Measurements from ENCODE around the gene ZC3H11A.
"Not testable (repeated sequence)": the region's sequence is repeated elsewhere in the genome, so short reads cannot be mapped to it uniquely, and the experiment has no call there.

The ZC3H11A gene

DNA sequence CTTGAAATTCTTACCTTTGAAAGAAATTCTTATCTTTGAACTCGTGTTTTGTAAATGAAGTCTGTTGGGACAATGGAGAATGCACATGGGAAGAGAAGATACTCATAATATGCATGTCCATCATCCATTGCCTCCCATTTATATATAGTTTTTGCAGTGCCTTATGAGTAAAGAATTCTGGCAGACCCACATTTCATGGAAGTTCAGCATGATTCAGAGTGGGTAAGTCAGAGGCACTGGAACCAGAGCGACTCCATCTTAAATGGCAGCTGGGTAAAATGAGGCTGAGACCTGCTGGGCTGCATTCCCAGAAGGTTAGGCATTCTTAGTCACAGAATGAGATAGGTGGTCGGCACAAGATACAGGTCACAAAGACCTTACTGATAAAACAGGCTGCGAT is 16.6 kb upstream of the ZC3H11A start:
- ChIA-PET CTCF (no interaction called here), POLR2A (no interaction called here)
- TF ChIP-seq, protein P1, sequence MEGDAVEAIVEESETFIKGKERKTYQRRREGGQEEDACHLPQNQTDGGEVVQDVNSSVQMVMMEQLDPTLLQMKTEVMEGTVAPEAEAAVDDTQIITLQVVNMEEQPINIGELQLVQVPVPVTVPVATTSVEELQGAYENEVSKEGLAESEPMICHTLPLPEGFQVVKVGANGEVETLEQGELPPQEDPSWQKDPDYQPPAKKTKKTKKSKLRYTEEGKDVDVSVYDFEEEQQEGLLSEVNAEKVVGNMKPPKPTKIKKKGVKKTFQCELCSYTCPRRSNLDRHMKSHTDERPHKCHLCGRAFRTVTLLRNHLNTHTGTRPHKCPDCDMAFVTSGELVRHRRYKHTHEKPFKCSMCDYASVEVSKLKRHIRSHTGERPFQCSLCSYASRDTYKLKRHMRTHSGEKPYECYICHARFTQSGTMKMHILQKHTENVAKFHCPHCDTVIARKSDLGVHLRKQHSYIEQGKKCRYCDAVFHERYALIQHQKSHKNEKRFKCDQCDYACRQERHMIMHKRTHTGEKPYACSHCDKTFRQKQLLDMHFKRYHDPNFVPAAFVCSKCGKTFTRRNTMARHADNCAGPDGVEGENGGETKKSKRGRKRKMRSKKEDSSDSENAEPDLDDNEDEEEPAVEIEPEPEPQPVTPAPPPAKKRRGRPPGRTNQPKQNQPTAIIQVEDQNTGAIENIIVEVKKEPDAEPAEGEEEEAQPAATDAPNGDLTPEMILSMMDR (IDR thresholded peaks at IDR 0.05; ENCODE audit: insufficient read depth, low read length, missing control alignments): no peak
- H3K4me3 ChIP-seq (ENCODE audit: low read depth, low read length): no peak overlapping the region
- DNase-seq (ENCODE audit: low read depth, low spot score): no peak

DNA sequence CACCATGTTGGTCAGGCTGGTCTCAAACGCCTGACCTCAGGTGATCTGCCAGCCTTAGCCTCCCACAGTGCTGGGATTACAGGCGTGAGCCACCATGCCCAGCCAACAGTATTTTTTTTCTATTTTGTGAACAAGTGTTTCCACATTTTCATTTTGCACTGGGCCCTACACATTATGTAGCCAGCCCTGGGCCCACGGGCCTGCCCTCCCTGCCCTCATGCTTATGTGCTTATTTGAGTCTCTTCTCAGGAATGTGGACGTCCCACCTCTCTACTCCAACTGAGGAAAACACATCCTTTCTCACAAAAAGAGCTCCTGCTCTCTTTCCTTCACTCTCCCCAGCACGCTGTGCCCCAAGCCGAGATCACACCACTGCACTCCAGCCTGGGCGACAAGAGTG is 13.5 kb upstream of the ZC3H11A start:
- DNase-seq (ENCODE audit: low read depth, low spot score): no peak
- ChIA-PET CTCF (no interaction called here), POLR2A (no interaction called here)
- H3K4me3 ChIP-seq (ENCODE audit: low read depth, low read length): no peak overlapping the region
- TF ChIP-seq, protein P1 (IDR thresholded peaks at IDR 0.05; ENCODE audit: insufficient read depth, low read length, missing control alignments): no peak

- no peak overlapping the region for H3K4me3 ChIP-seq (ENCODE audit: low read depth, low read length)
- CTCF ChIA-PET: no interaction called here
- POLR2A ChIA-PET: no interaction called here
- DNase-seq (ENCODE audit: low read depth, low spot score): no peak
- TF ChIP-seq, protein P1 (IDR thresholded peaks at IDR 0.05; ENCODE audit: insufficient read depth, low read length, missing control alignments): no peak
These were observed 5.5 kb upstream of the ZC3H11A start for GRCh38 chr1:203789966-203790365.

GRCh38 chr1:203791498-203791897 is 3.9 kb upstream of the ZC3H11A start:
- TF ChIP-seq, protein P1 (IDR thresholded peaks at IDR 0.05; ENCODE audit: insufficient read depth, low read length, missing control alignments): no peak
- ChIA-PET POLR2A (no interaction called here), CTCF (no interaction called here)
- DNase-seq (ENCODE audit: low read depth, low spot score): no peak
- H3K4me3 ChIP-seq (ENCODE audit: low read depth, low read length): no peak overlapping the region

DNA sequence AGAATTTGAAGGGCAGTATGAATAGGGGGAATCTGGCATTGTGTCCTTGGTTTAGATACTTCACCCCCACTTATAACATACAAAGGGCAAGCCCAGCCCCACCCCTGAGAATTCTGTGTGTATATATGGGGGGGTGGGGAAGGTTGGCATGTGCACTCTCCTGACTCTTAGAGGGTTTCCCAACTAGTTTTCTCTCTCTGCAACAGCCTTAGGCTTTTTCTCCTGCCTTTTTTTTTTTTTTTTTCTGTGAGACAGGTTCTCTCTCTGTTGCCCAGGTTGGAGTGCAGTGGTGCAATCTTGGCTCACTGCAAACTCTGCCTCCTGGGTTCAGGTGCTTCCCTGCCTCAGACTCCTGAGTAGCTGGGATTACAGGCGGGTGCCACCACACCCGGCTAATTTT is 2.9 kb upstream of the ZC3H11A start:
- CTCF ChIA-PET: no interaction called here

GRCh38 chr1:203793561-203793960 is 1.9 kb upstream of the ZC3H11A start:
- POLR2A ChIA-PET; H3K4me3 ChIP-seq (ENCODE audit: low read depth, low read length); DNase-seq (ENCODE audit: low read depth, low spot score); CTCF ChIA-PET: not testable (repeated sequence)

More for the DNA sequence above, 2.9 kb upstream of the ZC3H11A start:
- no peak for DNase-seq (ENCODE audit: low read depth, low spot score)
- POLR2A ChIA-PET: no interaction called here
- TF ChIP-seq, protein P1 (IDR thresholded peaks at IDR 0.05; ENCODE audit: insufficient read depth, low read length, missing control alignments): no peak
- H3K4me3 ChIP-seq (ENCODE audit: low read depth, low read length): no peak overlapping the region

GRCh38 chr1:203794764-203795440 is 521 bp upstream of the ZC3H11A start:
- peak overlapping the region; percentile 48 for H3K4me3 ChIP-seq (ENCODE audit: low read depth, low read length)
- TF ChIP-seq, protein P1 (IDR thresholded peaks at IDR 0.05; ENCODE audit: insufficient read depth, low read length, missing control alignments): no peak
- CTCF ChIA-PET: interaction anchor here (1.1 kb wide), 1 partner anchor 19 kb away, joined by 3 read pairs; no protein-coding TSS in a partner anchor
- POLR2A ChIA-PET: interaction anchor here (1.8 kb wide), 1 partner anchor 12 kb away, joined by 6 read pairs; no protein-coding TSS in a partner anchor
- DNase-seq (ENCODE audit: low read depth, low spot score): no peak

Data from AG04449 (cell line).